ENCODE data around the gene LRP5.
A peak's percentile ranks its signal among the peaks of the same experiment; 100 is the strongest.
"Not testable (repeated sequence)": the region's sequence is repeated elsewhere in the genome, so short reads cannot be mapped to it uniquely, and the experiment has no call there.

The LRP5 gene

GRCh38 chr11:68282141-68282860 lies 30.1 kb upstream of the LRP5 start:
- peak; percentile 73 for DNase-seq

- DNase-seq, result no peak
Measured at GRCh38 chr11:68282861-68283230, 29.5 kb upstream of the LRP5 start.

DNA sequence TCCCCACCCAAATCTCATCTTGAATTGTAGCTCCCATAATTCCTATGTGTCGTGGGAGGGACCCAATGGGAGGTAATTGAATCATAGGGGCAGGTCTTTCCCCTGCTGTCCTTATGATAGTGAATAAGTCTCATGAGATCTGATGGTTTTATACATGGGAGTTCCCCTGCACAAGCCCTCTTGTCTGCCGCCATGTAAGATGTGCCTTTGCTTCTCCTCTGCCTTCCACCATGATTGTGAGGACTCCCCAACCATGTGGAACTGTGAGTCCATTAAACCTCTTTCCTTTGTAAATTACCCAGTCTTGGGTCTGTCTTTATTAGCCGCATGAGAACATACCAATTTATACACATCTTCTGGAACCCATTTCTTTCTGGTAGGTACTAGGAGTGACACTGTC lies 27.8 kb upstream of the LRP5 start:
- not testable (repeated sequence) for DNase-seq

GRCh38 chr11:68287419-68287818 lies 25.0 kb upstream of the LRP5 start:
- DNase-seq, result no peak

- no peak for DNase-seq
Measured at GRCh38 chr11:68289456-68289855, 22.9 kb upstream of the LRP5 start.

- DNase-seq, result no peak
Measured at GRCh38 chr11:68293708-68294107, 18.7 kb upstream of the LRP5 start.

DNA sequence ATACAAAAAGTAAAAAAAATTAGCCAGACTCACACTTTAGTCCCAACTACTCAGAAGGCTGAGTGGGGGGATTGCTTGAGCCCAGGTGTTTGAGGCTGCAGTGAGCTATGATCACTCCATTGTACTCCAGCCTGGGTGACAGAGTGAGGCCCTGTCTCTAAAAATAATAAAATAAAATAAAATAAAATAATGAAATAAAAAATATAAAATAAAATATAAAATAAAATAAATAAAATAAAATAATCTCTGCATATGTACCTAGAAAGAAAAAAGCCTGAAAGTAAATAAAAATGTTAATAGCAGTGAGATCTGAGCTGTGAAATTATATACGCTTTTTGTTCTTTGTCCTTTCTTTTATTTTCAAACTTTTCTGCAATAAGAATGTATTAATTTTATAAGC lies 17.1 kb upstream of the LRP5 start:
- DNase-seq, result no peak

GRCh38 chr11:68295940-68296339 lies 16.5 kb upstream of the LRP5 start:
- DNase-seq, result no peak

DNA sequence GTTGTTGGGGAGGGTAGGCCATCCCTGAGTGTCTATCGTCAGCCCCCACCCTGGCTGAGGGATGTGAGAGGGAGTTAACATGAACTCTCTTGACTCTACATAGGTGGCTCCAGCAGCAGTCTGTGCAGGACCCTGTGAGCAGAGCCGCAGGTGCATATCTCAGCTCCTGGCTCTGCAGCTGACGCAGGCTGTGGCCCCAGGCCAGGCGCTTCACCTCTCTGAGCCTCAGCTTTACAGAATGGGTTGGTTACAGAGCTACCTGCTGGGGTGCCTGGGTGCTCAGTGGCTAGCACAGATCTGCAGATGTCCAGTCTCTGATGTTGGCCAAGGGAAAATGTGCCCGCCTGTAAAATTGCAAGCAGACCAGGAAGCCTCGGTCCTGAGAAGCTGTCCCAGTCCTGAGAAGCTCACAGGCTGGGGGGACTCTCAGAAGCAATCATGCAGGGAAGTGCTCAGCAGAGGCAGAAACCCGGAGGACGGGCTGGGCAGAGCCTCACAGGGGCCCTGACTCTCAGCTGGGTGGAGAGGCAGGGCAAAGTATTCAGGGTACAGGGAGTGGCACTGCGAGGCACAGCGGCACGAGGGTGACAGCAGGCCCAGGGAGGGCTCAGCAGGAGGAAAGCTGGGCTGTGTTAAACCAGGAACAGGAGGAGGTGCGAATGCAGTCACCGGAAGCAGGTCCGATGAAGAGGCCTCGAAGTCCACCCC lies 15.9 kb upstream of the LRP5 start:
- no peak for DNase-seq

DNA sequence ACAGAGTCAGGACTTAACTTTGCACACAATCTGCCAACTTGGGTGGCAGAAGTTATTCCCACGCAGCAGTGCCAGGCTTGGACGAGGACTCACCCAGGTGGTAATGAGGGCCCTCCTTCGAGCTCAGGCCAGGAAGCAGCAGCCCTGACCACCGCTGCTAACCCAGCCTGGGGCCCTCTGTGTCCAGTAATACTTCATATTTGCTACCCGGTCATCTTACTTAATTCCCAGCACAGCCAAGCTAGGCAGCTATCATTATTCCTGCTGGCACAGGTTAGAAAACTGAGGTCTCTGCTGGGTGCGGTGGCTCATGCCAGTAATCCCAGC lies 15.4 kb upstream of the LRP5 start:
- no peak for DNase-seq

DNA sequence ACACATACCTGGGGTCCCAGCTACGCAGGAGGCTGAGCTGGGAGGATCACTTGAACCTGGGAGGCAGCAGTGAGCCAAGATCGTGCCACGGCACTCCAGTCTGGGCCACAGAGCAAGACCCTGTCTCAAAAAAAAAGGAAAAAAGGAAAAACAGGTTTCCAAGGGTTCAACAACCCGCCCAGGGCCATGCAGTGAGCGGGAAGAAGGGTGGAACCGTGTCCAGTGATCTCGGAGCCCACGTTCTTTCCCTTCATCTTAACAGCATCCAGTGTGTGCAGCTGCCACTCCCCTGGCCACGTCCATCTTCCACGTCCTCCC lies 14.9 kb upstream of the LRP5 start:
- DNase-seq, result no peak

GRCh38 chr11:68297812-68298658 lies 14.4 kb upstream of the LRP5 start:
- DNase-seq, result peak; percentile 67

GRCh38 chr11:68298659-68299516 lies 13.5 kb upstream of the LRP5 start:
- no peak for DNase-seq

DNA sequence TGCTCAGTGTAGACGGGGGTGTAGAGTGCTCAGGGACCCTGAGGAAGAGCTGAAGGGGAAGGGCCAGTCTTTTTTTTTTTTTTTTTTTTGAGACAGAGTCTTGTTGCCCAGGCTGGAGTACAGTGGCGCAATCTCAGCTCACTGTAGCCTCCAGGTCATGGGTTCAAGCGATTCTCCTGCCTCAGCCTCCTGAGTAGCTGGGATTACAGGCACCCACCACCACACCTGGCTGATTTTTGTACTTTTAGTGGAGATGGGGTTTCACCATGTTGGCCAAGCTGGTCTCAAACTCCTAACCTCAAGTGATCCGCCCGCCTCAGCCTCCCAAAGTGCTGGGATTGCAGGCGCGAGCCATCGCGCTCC lies 12.9 kb upstream of the LRP5 start:
- not testable (repeated sequence) for DNase-seq

DNA sequence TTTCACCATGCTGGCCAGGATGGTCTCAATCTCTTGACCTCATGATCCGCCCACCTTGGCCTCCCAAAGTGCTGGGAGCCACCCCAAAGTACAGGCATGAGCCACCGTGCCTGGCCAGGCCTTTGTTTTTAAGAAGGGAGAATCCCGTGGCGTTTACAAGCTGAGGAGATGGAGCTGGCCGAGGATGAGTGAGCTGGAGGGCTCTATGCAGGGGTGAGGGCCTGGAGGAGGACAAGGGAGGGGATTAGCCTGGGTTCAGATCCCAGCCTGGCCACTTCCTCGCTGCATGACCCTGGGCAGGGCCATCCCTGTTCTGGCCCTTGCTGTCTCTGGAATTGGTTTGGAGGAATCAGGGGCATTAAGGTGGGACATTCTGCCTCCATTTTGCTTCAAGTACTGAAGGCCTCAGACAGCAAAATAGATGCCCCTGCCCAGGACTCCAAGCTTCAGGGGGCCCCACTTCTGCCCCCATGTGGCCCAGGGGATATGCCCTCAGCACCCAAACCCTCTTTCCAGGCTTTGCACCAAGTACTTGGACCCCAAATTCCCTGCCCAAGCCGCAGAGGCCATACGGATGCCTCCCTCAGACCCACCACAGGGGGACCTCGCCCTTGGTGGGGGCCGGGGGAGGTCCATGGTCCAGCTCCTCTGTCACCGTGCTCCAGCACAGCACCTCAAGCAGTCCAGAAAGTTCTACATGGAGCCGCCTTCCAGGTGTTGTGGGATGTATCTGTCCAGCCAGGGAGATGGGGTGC lies 12.1 kb upstream of the LRP5 start:
- DNase-seq, result no peak

GRCh38 chr11:68302256-68302655 lies 10.1 kb upstream of the LRP5 start:
- no peak for DNase-seq

- no peak for DNase-seq
Measured at GRCh38 chr11:68302670-68303069, 9.7 kb upstream of the LRP5 start.

GRCh38 chr11:68303083-68303482 lies 9.3 kb upstream of the LRP5 start:
- peak; percentile 80 for DNase-seq

DNA sequence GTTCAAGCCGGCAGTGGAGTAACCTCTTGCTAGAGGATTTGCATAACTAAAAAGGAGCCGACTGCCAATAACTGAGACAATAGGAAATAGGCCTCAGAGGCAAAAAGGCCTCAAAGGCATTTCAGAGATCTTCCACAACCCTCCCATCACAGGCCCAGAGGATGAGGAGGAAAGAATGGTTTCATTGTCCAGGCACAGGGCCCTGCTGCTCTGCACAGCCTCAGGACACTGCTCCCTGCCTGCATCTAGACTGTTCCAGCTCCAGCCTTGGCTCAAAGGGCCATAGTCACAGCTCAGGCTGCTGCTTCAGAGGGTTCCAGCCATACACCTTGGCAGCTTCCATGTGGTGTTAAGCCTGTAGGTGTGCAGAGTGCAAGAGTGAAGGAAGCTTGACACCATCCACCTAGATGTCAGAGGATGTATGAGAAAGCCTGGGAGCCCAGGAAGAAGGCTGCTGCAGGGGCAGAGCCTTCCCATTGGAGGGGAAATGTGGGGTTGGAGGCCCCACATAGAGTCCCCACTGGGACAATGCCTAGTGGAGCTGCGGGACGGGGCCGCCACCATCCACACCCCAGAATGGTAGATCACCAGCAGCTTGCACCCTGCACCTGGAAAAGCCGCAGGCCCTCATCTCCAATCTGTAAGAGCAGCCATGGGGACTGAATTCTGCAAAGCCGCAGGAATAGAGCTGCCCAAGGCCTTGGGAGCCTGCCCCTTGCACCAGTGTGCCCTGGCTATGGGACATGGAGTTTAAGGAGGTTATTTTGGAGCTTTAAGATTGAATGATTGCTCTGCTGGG lies 8.2 kb upstream of the LRP5 start:
- DNase-seq, result no peak

DNA sequence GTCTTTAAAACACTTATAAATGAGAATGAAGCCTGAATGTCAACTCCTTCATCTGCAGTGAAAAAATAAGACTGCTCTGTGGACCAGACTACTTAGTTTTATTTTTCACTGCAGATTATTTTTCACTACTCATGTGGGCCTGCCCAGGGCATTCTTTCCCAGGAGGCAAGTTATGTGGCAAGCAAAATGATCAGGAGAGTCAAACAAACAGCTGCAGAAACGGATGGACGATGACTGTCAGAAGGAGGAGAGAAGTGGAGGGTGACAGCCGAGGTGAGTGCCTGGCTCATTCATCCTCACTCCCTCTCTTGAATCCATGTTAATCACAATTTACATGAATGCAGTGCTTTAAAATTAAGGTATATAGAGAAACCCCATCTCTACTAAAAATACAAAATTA lies 5.8 kb upstream of the LRP5 start:
- no peak for DNase-seq

DNA sequence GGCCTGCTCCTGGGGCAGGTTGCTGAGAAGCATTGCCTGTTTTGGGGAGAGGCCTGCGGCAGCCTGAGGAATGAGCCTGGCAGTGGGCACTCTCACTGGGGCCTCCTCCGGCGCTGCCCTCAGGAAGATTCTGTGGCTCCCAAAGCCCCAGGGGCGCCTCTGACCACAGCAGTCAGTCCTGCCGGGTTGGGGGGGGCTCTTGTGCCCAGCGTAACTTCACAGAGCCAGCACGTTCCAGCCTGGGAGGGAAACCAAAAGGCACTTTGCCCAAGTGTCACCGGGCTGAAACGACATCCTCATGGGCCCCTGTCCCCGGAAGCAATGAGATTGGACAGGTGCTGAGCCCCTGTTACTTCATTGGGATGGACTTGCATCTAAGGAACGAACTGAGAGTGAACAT lies 4.3 kb upstream of the LRP5 start:
- no peak for DNase-seq
